Activated CD4-positive, alpha-beta T cell treated with anti-CD3 and anti-CD28 coated beads for 1 hour (primary cell): ENCODE results near the gene HTR3C.
"Not testable (repeated sequence)": the region's sequence is repeated elsewhere in the genome, so short reads cannot be mapped to it uniquely, and the experiment has no call there.

Source experiments
- DNase-seq: peaks from one replicate; pipeline ENCODE4 v3.0.0-alpha.2; 2020

HTR3C gene

GRCh38 chr3:184031187-184031792 is 21.6 kb upstream of the HTR3C start, which contains the start of gene HTR3D:
Gene HTR3D (plus strand): TSS chr3:184031742. CDS start chr3:184031742, 0 bp downstream.
- no peak for DNase-seq

- DNase-seq: no peak
These were observed 15.0 kb upstream of the HTR3C start for GRCh38 chr3:184037816-184038215.

GRCh38 chr3:184038307-184038706 is 14.5 kb upstream of the HTR3C start:
- not testable (repeated sequence) for DNase-seq

- DNase-seq: no peak
These were observed 13.4 kb upstream of the HTR3C start for GRCh38 chr3:184039414-184039813.

GRCh38 chr3:184040010-184040409 is 12.8 kb upstream of the HTR3C start:
- DNase-seq: no peak

- no peak for DNase-seq
These were observed 10.2 kb upstream of the HTR3C start for GRCh38 chr3:184042617-184043016.

- DNase-seq: no peak
These were observed 6.9 kb upstream of the HTR3C start for GRCh38 chr3:184045995-184046394.

- no peak for DNase-seq
These were observed 2.5 kb upstream of the HTR3C start for GRCh38 chr3:184050217-184050847.

GRCh38 chr3:184058029-184058428 is 5.2 kb downstream of the HTR3C start:
- DNase-seq: no peak

GRCh38 chr3:184059424-184059823 is 6.6 kb downstream of the HTR3C start:
- DNase-seq: no peak

- DNase-seq: no peak
These were observed 9.8 kb downstream of the HTR3C start for GRCh38 chr3:184062637-184063036.

GRCh38 chr3:184066211-184066610 is 13.4 kb downstream of the HTR3C start:
- no peak for DNase-seq

- DNase-seq: no peak
These were observed 14.8 kb downstream of the HTR3C start for GRCh38 chr3:184067573-184068055.

GRCh38 chr3:184068344-184068743 is 15.5 kb downstream of the HTR3C start:
- no peak for DNase-seq

- DNase-seq: not testable (repeated sequence)
These were observed 18.3 kb downstream of the HTR3C start for GRCh38 chr3:184071142-184071541.

GRCh38 chr3:184073621-184074020 is 20.8 kb downstream of the HTR3C start:
- DNase-seq: no peak

GRCh38 chr3:184075901-184076300 is 23.1 kb downstream of the HTR3C start:
- no peak for DNase-seq

GRCh38 chr3:184077881-184078280 is 25.0 kb downstream of the HTR3C start:
- DNase-seq: no peak

- DNase-seq: no peak
These were observed 26.0 kb downstream of the HTR3C start for GRCh38 chr3:184078851-184079250.

GRCh38 chr3:184081116-184081830 is 28.4 kb downstream of the HTR3C start:
- no peak for DNase-seq

- no peak for DNase-seq
These were observed 29.2 kb downstream of the HTR3C start for GRCh38 chr3:184082034-184082433.

- DNase-seq: no peak
These were observed 29.6 kb downstream of the HTR3C start for GRCh38 chr3:184082465-184082864.

- no peak for DNase-seq
These were observed 32.6 kb downstream of the HTR3C start for GRCh38 chr3:184085389-184085852.

- no peak for DNase-seq
These were observed 39.4 kb downstream of the HTR3C start for GRCh38 chr3:184092199-184092598.
